ENCODE data around the gene LIN52.

LIN52 gene

GRCh38 chr14:74148705-74149104 is 63.9 kb downstream of the LIN52 start:
- no peak for DNase-seq (ENCODE audit: low read depth)
- TF ChIP-seq CTCF (IDR thresholded peaks at IDR 0.05; ENCODE audit: low read depth, low read length) (no peak), POLR2A (IDR thresholded peaks at IDR 0.05; ENCODE audit: extremely low read depth, insufficient read length) (no peak), MAX (IDR thresholded peaks at IDR 0.05; ENCODE audit: low read depth, low read length) (no peak), MYC (IDR thresholded peaks at IDR 0.05; ENCODE audit: low read depth, low read length) (no peak)

GRCh38 chr14:74155287-74155686 is 70.5 kb downstream of the LIN52 start:
- TF ChIP-seq CTCF (IDR thresholded peaks at IDR 0.05; ENCODE audit: low read depth, low read length) (no peak), MAX (IDR thresholded peaks at IDR 0.05; ENCODE audit: low read depth, low read length) (no peak), POLR2A (IDR thresholded peaks at IDR 0.05; ENCODE audit: extremely low read depth, insufficient read length) (no peak), MYC (IDR thresholded peaks at IDR 0.05; ENCODE audit: low read depth, low read length) (no peak)
- no peak overlapping the region for H3K4me3 ChIP-seq (ENCODE audit: low read depth, low read length)
- DNase-seq (ENCODE audit: low read depth) = no peak

More at GRCh38 chr14:74148705-74149104, 63.9 kb downstream of the LIN52 start:
- no peak overlapping the region for H3K4me3 ChIP-seq (ENCODE audit: low read depth, low read length)

GRCh38 chr14:74155749-74156148 is 71.0 kb downstream of the LIN52 start:
- H3K4me3 ChIP-seq (ENCODE audit: low read depth, low read length) = no peak overlapping the region

GRCh38 chr14:74160763-74161162 is 76.0 kb downstream of the LIN52 start:
- no peak for TF ChIP-seq MAX (IDR thresholded peaks at IDR 0.05; ENCODE audit: low read depth, low read length)

More at GRCh38 chr14:74155749-74156148, 71.0 kb downstream of the LIN52 start:
- TF ChIP-seq CTCF (IDR thresholded peaks at IDR 0.05; ENCODE audit: low read depth, low read length) (no peak), POLR2A (IDR thresholded peaks at IDR 0.05; ENCODE audit: extremely low read depth, insufficient read length) (no peak), MYC (IDR thresholded peaks at IDR 0.05; ENCODE audit: low read depth, low read length) (no peak)
- DNase-seq (ENCODE audit: low read depth) = no peak

GRCh38 chr14:74161526-74162158 is 76.9 kb downstream of the LIN52 start:
- TF ChIP-seq MAX (IDR thresholded peaks at IDR 0.05; ENCODE audit: low read depth, low read length) = no peak
- no peak for TF ChIP-seq POLR2A (IDR thresholded peaks at IDR 0.05; ENCODE audit: extremely low read depth, insufficient read length)
- TF ChIP-seq MYC (IDR thresholded peaks at IDR 0.05; ENCODE audit: low read depth, low read length) = no peak
- TF ChIP-seq CTCF (IDR thresholded peaks at IDR 0.05; ENCODE audit: low read depth, low read length) = no peak
- no peak for DNase-seq (ENCODE audit: low read depth)
- H3K4me3 ChIP-seq (ENCODE audit: low read depth, low read length) = no peak overlapping the region

More at GRCh38 chr14:74160763-74161162, 76.0 kb downstream of the LIN52 start:
- DNase-seq (ENCODE audit: low read depth) = no peak
- no peak overlapping the region for H3K4me3 ChIP-seq (ENCODE audit: low read depth, low read length)

GRCh38 chr14:74169906-74170305 is 85.2 kb downstream of the LIN52 start:
- no peak overlapping the region for H3K4me3 ChIP-seq (ENCODE audit: low read depth, low read length)
- TF ChIP-seq MYC (IDR thresholded peaks at IDR 0.05; ENCODE audit: low read depth, low read length) (no peak), MAX (IDR thresholded peaks at IDR 0.05; ENCODE audit: low read depth, low read length) (no peak), CTCF (IDR thresholded peaks at IDR 0.05; ENCODE audit: low read depth, low read length) (no peak), POLR2A (IDR thresholded peaks at IDR 0.05; ENCODE audit: extremely low read depth, insufficient read length) (no peak)
- no peak for DNase-seq (ENCODE audit: low read depth)

Data from NB4 (cell line).